DOHH2 (cell line): ENCODE data around the gene OVCA2.

ENCODE experiments used
- H3F3A ChIP-seq: fragments of 200-600 bp; sonication (generic), shearing (Covaris generic); 2 replicates; pipeline ENCODE4 v1.6.0; 2016; ENCODE audit warnings: antibody characterized with exemption, mild to moderate bottlenecking; ENCODE audit not compliant: control insufficient read depth, insufficient read depth
- H3K27ac ChIP-seq: fragments of 200-600 bp; sonication (generic); 2 replicates; pipeline ENCODE4 v1.5.1; 2014; ENCODE audit warnings: low read depth, mild to moderate bottlenecking, low read length, moderate library complexity
- H3K27me3 ChIP-seq: fragments of 200-600 bp; sonication (generic); 2 replicates; pipeline ENCODE4 v1.6.1; 2014; ENCODE audit warnings: mild to moderate bottlenecking, low read length, mixed read lengths; ENCODE audit not compliant: control insufficient read depth
- H3K36me3 ChIP-seq: fragments of 200-600 bp; sonication (generic); 2 replicates; pipeline ENCODE4 v1.6.1; 2014; ENCODE audit warnings: mild to moderate bottlenecking, low read length, moderate library complexity, mixed read lengths; ENCODE audit not compliant: control insufficient read depth
- H3K4me1 ChIP-seq: fragments of 200-600 bp; sonication (generic); 2 replicates; pipeline ENCODE4 v1.6.1; 2014; ENCODE audit warnings: mild to moderate bottlenecking, low read length, mixed read lengths; ENCODE audit not compliant: control insufficient read depth
- H3K4me2 ChIP-seq: fragments of 200-600 bp; sonication (generic); 2 replicates; pipeline ENCODE4 v1.6.0; 2014; ENCODE audit warnings: mild to moderate bottlenecking, low read length, moderate library complexity
- H3K4me3 ChIP-seq: fragments of 200-600 bp; sonication (generic); 2 replicates; pipeline ENCODE4 v1.5.1; 2014; ENCODE audit warnings: mild to moderate bottlenecking, low read length, mixed read lengths
- H3K79me2 ChIP-seq: fragments of 200-600 bp; sonication (generic); 2 replicates; pipeline ENCODE4 v1.6.1; 2014; ENCODE audit warnings: mild to moderate bottlenecking, low read length, mixed read lengths; ENCODE audit not compliant: control insufficient read depth
- H3K9me2 ChIP-seq: fragments of 200-600 bp; sonication (generic); replicated peaks from 2 replicates; pipeline ENCODE4 v1.6.1; 2014; ENCODE audit warnings: mild to moderate bottlenecking, low read length, mixed read lengths; ENCODE audit not compliant: control insufficient read depth
- H3K9me3 ChIP-seq: fragments of 200-600 bp; sonication (generic); 2 replicates; pipeline ENCODE4 v1.6.1; 2014; ENCODE audit warnings: antibody characterized with exemption, low read length, mixed read lengths; ENCODE audit not compliant: control insufficient read depth, insufficient read depth
- H4K20me1 ChIP-seq: fragments of 200-600 bp; sonication (generic); 2 replicates; pipeline ENCODE4 v1.6.0; 2014; ENCODE audit warnings: low read depth, mild to moderate bottlenecking, antibody characterized with exemption, low read length, moderate library complexity; ENCODE audit not compliant: control insufficient read depth, insufficient read depth
- EZH2phosphoT487 ChIP-seq: fragments of 200-600 bp; sonication (generic); IDR thresholded peaks from 2 replicates; pipeline ENCODE4 v1.6.1; 2017; ENCODE audit warnings: borderline replicate concordance, mild to moderate bottlenecking, antibody characterized with exemption, low read length, moderate library complexity, mixed read lengths
- TF ChIP-seq, protein P1 (sequence below): fragments of 200-600 bp; sonication (generic); IDR thresholded peaks from one replicate; pipeline ENCODE4 v1.5.1; 2014; ENCODE audit warnings: antibody characterized with exemption, mild to moderate bottlenecking, low read depth, low read length; ENCODE audit not compliant: poor library complexity, severe bottlenecking

OVCA2 gene

DNA sequence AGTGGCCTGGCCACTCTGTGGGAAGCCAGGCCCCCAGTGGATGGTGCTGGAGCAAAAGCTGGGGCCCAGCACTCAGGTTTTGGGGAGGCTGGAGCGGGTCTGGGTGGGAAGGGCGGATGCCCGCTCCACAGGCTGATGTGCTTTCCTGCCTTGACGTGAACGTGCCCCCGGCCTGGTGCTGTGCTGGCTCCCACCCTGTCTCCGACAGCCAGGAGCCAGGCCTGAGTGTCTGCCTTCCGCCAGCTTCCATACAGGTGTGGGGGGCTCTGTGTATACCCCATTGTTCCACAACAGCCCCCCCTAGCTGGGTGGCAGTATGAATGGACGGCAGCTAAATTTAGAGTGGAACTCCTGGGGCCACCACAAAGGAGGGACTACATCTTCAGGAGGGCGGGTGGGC lies 33.1 kb downstream of the OVCA2 start:
- no peaks in the 10 kb centered on the region for H4K20me1 ChIP-seq
- H3K27me3 ChIP-seq = no peaks in the 10 kb centered on the region
- H3K4me3 ChIP-seq = no peak overlapping the region
- H3K36me3 ChIP-seq = peaks cover 8% of the 10 kb centered on the region
- H3K4me2 ChIP-seq = no peak overlapping the region
- H3K27ac ChIP-seq = no peak overlapping the region
- H3K4me1 ChIP-seq = no peaks in the 10 kb centered on the region
- H3K9me2 ChIP-seq = no peaks in the 10 kb centered on the region
- no peak for TF ChIP-seq EZH2phosphoT487
- TF ChIP-seq, protein P1, sequence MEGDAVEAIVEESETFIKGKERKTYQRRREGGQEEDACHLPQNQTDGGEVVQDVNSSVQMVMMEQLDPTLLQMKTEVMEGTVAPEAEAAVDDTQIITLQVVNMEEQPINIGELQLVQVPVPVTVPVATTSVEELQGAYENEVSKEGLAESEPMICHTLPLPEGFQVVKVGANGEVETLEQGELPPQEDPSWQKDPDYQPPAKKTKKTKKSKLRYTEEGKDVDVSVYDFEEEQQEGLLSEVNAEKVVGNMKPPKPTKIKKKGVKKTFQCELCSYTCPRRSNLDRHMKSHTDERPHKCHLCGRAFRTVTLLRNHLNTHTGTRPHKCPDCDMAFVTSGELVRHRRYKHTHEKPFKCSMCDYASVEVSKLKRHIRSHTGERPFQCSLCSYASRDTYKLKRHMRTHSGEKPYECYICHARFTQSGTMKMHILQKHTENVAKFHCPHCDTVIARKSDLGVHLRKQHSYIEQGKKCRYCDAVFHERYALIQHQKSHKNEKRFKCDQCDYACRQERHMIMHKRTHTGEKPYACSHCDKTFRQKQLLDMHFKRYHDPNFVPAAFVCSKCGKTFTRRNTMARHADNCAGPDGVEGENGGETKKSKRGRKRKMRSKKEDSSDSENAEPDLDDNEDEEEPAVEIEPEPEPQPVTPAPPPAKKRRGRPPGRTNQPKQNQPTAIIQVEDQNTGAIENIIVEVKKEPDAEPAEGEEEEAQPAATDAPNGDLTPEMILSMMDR = no peak
- H3K9me3 ChIP-seq = no peaks in the 10 kb centered on the region
- H3K79me2 ChIP-seq = no peaks in the 10 kb centered on the region
- peaks cover 4% of the 10 kb centered on the region; the same call in 1 of the 2 replicates for H3F3A ChIP-seq

DNA sequence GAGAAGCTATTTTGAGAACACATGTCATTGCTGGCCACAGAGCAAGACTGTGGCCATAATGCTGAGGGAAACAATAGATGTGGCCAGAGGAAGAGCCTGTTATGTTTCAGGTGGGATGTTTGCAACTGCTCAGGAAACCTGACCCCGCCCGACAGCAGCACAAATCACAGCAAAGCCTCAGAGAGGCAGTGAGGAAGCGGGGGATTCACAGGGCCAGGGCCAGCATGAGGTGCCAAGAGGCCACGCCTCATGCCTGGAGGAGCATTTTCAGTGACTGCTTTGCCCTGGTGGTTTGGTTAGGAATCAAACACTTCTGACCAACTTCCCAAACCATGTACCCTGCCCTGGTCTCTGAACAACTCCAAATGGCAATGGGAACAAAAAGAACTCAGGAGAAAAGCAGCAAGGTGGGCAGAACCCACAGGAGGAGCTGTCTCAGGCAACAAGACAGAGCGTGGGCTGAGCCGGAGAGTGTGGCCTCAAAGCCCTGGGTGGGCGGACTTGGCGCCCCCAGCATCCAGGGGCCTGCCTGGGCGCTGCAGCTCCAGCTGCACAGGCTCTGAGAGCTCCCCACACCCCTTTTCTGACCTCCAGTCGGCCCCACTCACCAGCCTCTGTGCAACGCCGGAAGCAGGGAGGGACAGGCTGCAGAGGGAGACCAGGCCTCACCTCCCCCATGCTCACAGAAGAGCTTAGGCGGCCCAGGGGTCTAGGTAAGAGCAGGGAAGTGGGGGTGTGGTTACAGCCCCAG lies 33.7 kb downstream of the OVCA2 start:
- Histone ChIP-seq H3K9me3 (no peaks in the 10 kb centered on the region), H3K27ac (no peak overlapping the region), H3K4me2 (no peak overlapping the region), H3K9me2 (no peaks in the 10 kb centered on the region), H3K79me2 (no peaks in the 10 kb centered on the region), H3K36me3 (peaks cover 8% of the 10 kb centered on the region), H3K4me3 (no peak overlapping the region), H4K20me1 (no peaks in the 10 kb centered on the region), H3K27me3 (no peaks in the 10 kb centered on the region), H3F3A (peaks cover 4% of the 10 kb centered on the region; the same call in 1 of the 2 replicates), H3K4me1 (no peaks in the 10 kb centered on the region)
- TF ChIP-seq, protein P1 = no peak
- TF ChIP-seq EZH2phosphoT487 = no peak

DNA sequence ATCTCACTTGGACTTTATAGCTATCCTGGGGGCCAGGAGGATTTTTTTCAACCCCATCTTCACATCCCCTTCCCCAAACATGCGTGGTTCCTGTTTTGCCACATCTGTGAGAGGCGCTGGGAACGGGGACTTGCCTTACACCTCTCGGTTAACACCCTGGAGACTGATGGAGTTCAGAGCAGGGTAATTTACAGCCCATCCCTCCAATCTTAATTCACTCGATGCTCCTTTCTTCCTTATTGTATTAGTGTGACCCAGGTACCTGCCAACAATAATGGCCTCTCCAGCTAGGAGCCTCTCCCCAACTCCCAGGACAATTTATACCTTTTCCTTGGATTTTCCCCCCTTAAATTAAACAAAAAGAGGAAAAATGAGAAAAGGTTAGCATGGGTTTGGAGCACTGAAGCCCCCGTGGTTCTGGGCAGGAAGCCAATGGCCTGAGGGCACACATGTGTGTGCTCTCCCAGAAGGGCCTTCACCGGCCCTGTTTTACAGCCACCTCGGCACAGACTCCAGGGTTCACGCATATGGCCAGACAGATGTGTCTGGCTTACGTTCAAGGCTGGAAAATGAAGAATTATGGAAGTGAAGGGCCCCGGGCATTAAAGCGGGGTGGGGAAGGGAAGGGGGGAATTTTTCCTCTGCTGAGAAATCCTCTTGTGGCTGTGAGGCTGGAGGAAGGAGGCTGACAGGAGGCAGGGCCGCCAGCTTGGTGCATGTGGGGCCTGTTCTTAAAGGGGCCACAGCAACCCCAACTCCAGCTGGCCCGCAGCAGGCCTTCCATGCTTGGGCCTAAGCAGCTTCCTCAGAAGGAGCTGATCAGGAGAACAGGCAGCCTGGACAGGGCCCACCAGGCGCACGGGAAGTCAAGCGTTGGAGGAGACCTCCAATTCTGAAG lies 34.5 kb downstream of the OVCA2 start:
- Histone ChIP-seq H3K79me2 (no peaks in the 10 kb centered on the region), H3K27me3 (no peaks in the 10 kb centered on the region), H3K36me3 (peaks cover 11% of the 10 kb centered on the region), H3K4me1 (no peaks in the 10 kb centered on the region), H3K4me3 (no peak overlapping the region), H3K9me2 (no peaks in the 10 kb centered on the region), H3K9me3 (no peaks in the 10 kb centered on the region), H3F3A (peaks cover 4% of the 10 kb centered on the region; the same call in 1 of the 2 replicates), H4K20me1 (no peaks in the 10 kb centered on the region), H3K27ac (no peak overlapping the region), H3K4me2 (no peak overlapping the region)
- TF ChIP-seq EZH2phosphoT487 = no peak
- TF ChIP-seq, protein P1 = no peak
